Caco-2 (cell line): ENCODE data around the gene TEX50. TPM values are rescaled to one million over a fixed set of nuclear protein-coding genes. Genes with fewer than 3 reads are reported as not detected.

ENCODE experiments used
- BruUV-seq: library from RNA; stranded (reverse); fragments of 400-500 nt; replicated peaks from 2 replicates; lab custom pipeline; 2021; lab: Mats Ljungman, UMichigan
- CTCF ChIA-PET: fragments of 300-600 bp; sonication (Branson Sonifier 250); formaldehyde crosslinking; loops from one replicate; lab custom pipeline; 2022; ENCODE audit warnings: antibody characterized with exemption; lab: Charles Lee
- POLR2A ChIA-PET: fragments of 300-600 bp; sonication (Branson Sonifier 250); formaldehyde crosslinking; loops from one replicate; lab custom pipeline; 2022; ENCODE audit warnings: antibody characterized with exemption; lab: Charles Lee
- DNase-seq, 2 experiments: peaks; one replicate each; pipeline versions ENCODE4 v3.0.0 to v3.0.0-alpha.2; 2020 to 2022
- H3K27me3 ChIP-seq: replicated peaks from 2 replicates; pipeline ENCODE4 v1.6.0; 2011; ENCODE audit warnings: low read length; ENCODE audit not compliant: control insufficient read depth, insufficient read depth
- H3K36me3 ChIP-seq: 2 replicates; pipeline ENCODE4 v1.5.1; 2011; ENCODE audit warnings: low read length; ENCODE audit not compliant: control insufficient read depth, insufficient read depth
- H3K4me1 ChIP-seq: fragments of 250-450 bp; sonication (Bioruptor Pico); 2 replicates; pipeline ENCODE4 v1.5.1; 2020; ENCODE audit warnings: mild to moderate bottlenecking
- H3K4me3 ChIP-seq: 2 replicates; pipeline ENCODE4 v1.5.1; 2011; ENCODE audit warnings: low read depth, mild to moderate bottlenecking, control low read depth, low read length
- H3K9me3 ChIP-seq: fragments of 250-450 bp; sonication (Bioruptor Pico); 2 replicates; pipeline ENCODE4 v1.5.1; 2020; ENCODE audit warnings: mild to moderate bottlenecking, moderate library complexity
- H3K27ac Mint-ChIP-seq: one replicate; pipeline ENCODE4 v1.8.0; 2022; ENCODE audit warnings: mixed read lengths; ENCODE audit not compliant: unreplicated experiment
- H3K27me3 Mint-ChIP-seq: one replicate; pipeline ENCODE4 v1.8.0; 2022; ENCODE audit warnings: mixed read lengths; ENCODE audit not compliant: insufficient read depth, unreplicated experiment
- H3K36me3 Mint-ChIP-seq: one replicate; pipeline ENCODE4 v1.8.0; 2022; ENCODE audit warnings: mild to moderate bottlenecking, mixed read lengths; ENCODE audit not compliant: insufficient read depth, unreplicated experiment
- H3K4me1 Mint-ChIP-seq: one replicate; pipeline ENCODE4 v1.8.0; 2022; ENCODE audit warnings: low read depth, mixed read lengths; ENCODE audit not compliant: unreplicated experiment
- H3K4me3 Mint-ChIP-seq: one replicate; pipeline ENCODE4 v1.8.0; 2022; ENCODE audit warnings: mild to moderate bottlenecking, moderate library complexity, mixed read lengths; ENCODE audit not compliant: unreplicated experiment
- H3K9me3 Mint-ChIP-seq: one replicate; pipeline ENCODE4 v1.8.0; 2022; ENCODE audit warnings: mixed read lengths; ENCODE audit not compliant: unreplicated experiment
- CTCF ChIP-seq, 2 experiments: fragments of 200-600 bp in 1 of 2; IDR thresholded peaks; 1 replicate in 1 of 2; 2 replicates in 1 of 2; pipeline versions ENCODE4 v1.5.1 to v1.8.0; 2011 to 2022; ENCODE audit warnings: antibody characterized with exemption in 1 of 2, control low read depth in 1 of 2, inconsistent platforms in 1 of 2, low read depth in 1 of 2, low read length in 1 of 2, mild to moderate bottlenecking in 1 of 2, moderate library complexity in 1 of 2; ENCODE audit not compliant: insufficient read depth in 1 of 2, severe bottlenecking in 1 of 2, unreplicated experiment in 1 of 2
- intact Hi-C: fragments of 100-400 bp; cut with micrococcal nuclease; formaldehyde crosslinking; loops from one replicate; pipeline ENCODE4 v1.10.0; 2022; ENCODE audit not compliant: unreplicated experiment
- total RNA-seq: library from RNA; stranded (reverse); gene quantifications from 2 replicates; pipeline ENCODE4 v1.2.3, GENCODE V29; 2022

Gene TEX50
- total RNA-seq, 1 experiment from 2014 or later, result not detected

- BruUV-seq, result no TSS peak
- Histone ChIP-seq H3K27me3 (no peaks in the 10 kb centered on the region), H3K36me3 (no peaks in the 10 kb centered on the region), H3K9me3 (no peaks in the 10 kb centered on the region), H3K4me1 (no peaks in the 10 kb centered on the region), H3K4me3 (no peak overlapping the region)
- intact Hi-C loops, result no loop called here
- no peak for DNase-seq
- no peaks in the 10 kb centered on the region for H3K36me3 Mint-ChIP-seq
- H3K27ac Mint-ChIP-seq, result no peak overlapping the region
- TF ChIP-seq CTCF (IDR thresholded peaks at IDR 0.05; ENCODE audit: insufficient read depth in 1 of 2, low read depth in 1 of 2, low read length in 1 of 2, severe bottlenecking in 1 of 2, unreplicated experiment in 1 of 2), result no peak
- H3K4me3 Mint-ChIP-seq, result no peak overlapping the region
- ChIA-PET POLR2A (no interaction called here), CTCF (no interaction called here)
- H3K9me3 Mint-ChIP-seq, result no peaks in the 10 kb centered on the region
- H3K4me1 Mint-ChIP-seq, result no peaks in the 10 kb centered on the region
- H3K27me3 Mint-ChIP-seq, result peaks cover 4% of the 10 kb centered on the region
Observed at GRCh38 chr1:173661271-173661670, 26.1 kb downstream of the TEX50 start.

- ChIA-PET POLR2A (no interaction called here), CTCF (no interaction called here)
- BruUV-seq, result no TSS peak
- H3K27me3 Mint-ChIP-seq, result peaks cover 4% of the 10 kb centered on the region
- no peak for TF ChIP-seq CTCF (IDR thresholded peaks at IDR 0.05; ENCODE audit: insufficient read depth in 1 of 2, low read depth in 1 of 2, low read length in 1 of 2, severe bottlenecking in 1 of 2, unreplicated experiment in 1 of 2)
- no peaks in the 10 kb centered on the region for H3K36me3 Mint-ChIP-seq
- no peak overlapping the region for H3K27ac Mint-ChIP-seq
- H3K4me3 Mint-ChIP-seq, result no peak overlapping the region
- DNase-seq, result no peak
- intact Hi-C loops, result no loop called here
- no peaks in the 10 kb centered on the region for H3K4me1 ChIP-seq
- H3K9me3 ChIP-seq, result no peaks in the 10 kb centered on the region
- no peaks in the 10 kb centered on the region for H3K27me3 ChIP-seq
- no peaks in the 10 kb centered on the region for H3K9me3 Mint-ChIP-seq
- H3K36me3 ChIP-seq, result no peaks in the 10 kb centered on the region
- no peak overlapping the region for H3K4me3 ChIP-seq
- H3K4me1 Mint-ChIP-seq, result no peaks in the 10 kb centered on the region
Observed at GRCh38 chr1:173661763-173662162, 26.6 kb downstream of the TEX50 start.

DNA sequence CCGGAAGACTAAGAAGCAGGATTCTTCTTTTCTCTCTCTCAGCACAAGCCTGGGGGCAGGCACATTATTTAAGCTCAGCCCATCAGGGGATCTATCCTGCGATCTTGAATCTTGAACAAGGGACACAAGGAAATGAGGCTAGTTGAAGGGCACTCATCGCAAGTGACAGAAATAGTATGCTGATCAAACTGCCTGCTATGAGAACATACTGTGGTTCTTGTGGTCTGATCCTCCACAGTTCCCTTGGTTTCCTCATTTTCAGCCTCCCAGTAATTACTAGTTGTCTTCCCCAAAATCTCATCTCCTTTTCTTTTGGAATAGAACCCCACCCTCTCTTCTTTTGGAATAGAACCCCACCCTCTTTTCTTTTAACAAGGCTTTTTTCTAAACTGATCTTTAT is 28.0 kb downstream of the TEX50 start:
- Mint-ChIP-seq H3K27ac (no peak overlapping the region), H3K36me3 (no peaks in the 10 kb centered on the region), H3K4me3 (no peak overlapping the region), H3K27me3 (peaks cover 4% of the 10 kb centered on the region), H3K9me3 (no peaks in the 10 kb centered on the region), H3K4me1 (no peaks in the 10 kb centered on the region)
- no TSS peak for BruUV-seq
- Histone ChIP-seq H3K9me3 (no peaks in the 10 kb centered on the region), H3K4me3 (no peak overlapping the region), H3K4me1 (no peaks in the 10 kb centered on the region), H3K27me3 (no peaks in the 10 kb centered on the region), H3K36me3 (no peaks in the 10 kb centered on the region)
- no peak for TF ChIP-seq CTCF (IDR thresholded peaks at IDR 0.05; ENCODE audit: insufficient read depth in 1 of 2, low read depth in 1 of 2, low read length in 1 of 2, severe bottlenecking in 1 of 2, unreplicated experiment in 1 of 2)
- intact Hi-C loops, result no loop called here
- ChIA-PET CTCF (no interaction called here), POLR2A (no interaction called here)
- DNase-seq, result no peak
